GM21515 (cell line): ENCODE data around the gene ART1.
"Not testable (repeated sequence)": the region's sequence is repeated elsewhere in the genome, so short reads cannot be mapped to it uniquely, and the experiment has no call there.

Experiments
- ATAC-seq: cut with Tn5 transposase; IDR thresholded peaks from one replicate; pipeline ENCODE4 v1.9.1; 2021; ENCODE audit not compliant: unreplicated experiment

ART1 gene

GRCh38 chr11:3631331-3631730 lies 13.6 kb upstream of the ART1 start:
- no peak for ATAC-seq

- no peak for ATAC-seq
Measured at GRCh38 chr11:3632070-3632660, 12.8 kb upstream of the ART1 start.

GRCh38 chr11:3635641-3636375 lies 9.1 kb upstream of the ART1 start:
- no peak for ATAC-seq

GRCh38 chr11:3637201-3637600 lies 7.7 kb upstream of the ART1 start:
- no peak for ATAC-seq

GRCh38 chr11:3638513-3638912 lies 6.4 kb upstream of the ART1 start:
- ATAC-seq = no peak

GRCh38 chr11:3639841-3640240 lies 5.1 kb upstream of the ART1 start:
- no peak for ATAC-seq

- no peak for ATAC-seq
Measured at GRCh38 chr11:3641191-3641590, 3.7 kb upstream of the ART1 start.

- no peak for ATAC-seq
Measured at GRCh38 chr11:3641701-3642070, 3.2 kb upstream of the ART1 start, which contains the start of gene ART5. TSS of gene ART5 (minus strand) at chr11:3641992. CDS start at chr11:3641862, 130 bp downstream.

GRCh38 chr11:3642071-3642951 lies 2.6 kb upstream of the ART1 start:
- ATAC-seq = no peak

- ATAC-seq = not testable (repeated sequence)
Measured at GRCh38 chr11:3643102-3643546, 1.8 kb upstream of the ART1 start.

- no peak for ATAC-seq
Measured at GRCh38 chr11:3645552-3645951, 624 bp downstream of the ART1 start.

GRCh38 chr11:3648843-3649242 lies 3.9 kb downstream of the ART1 start:
- ATAC-seq = not testable (repeated sequence)

- not testable (repeated sequence) for ATAC-seq
Measured at GRCh38 chr11:3649374-3649773, 4.4 kb downstream of the ART1 start.

- ATAC-seq = not testable (repeated sequence)
Measured at GRCh38 chr11:3652514-3652913, 7.6 kb downstream of the ART1 start.

- no peak for ATAC-seq
Measured at GRCh38 chr11:3655547-3655946, 10.6 kb downstream of the ART1 start.

GRCh38 chr11:3657331-3657730 lies 12.4 kb downstream of the ART1 start:
- not testable (repeated sequence) for ATAC-seq

GRCh38 chr11:3658252-3658651 lies 13.3 kb downstream of the ART1 start:
- ATAC-seq = no peak

- ATAC-seq = no peak
Measured at GRCh38 chr11:3659595-3660515, 14.9 kb downstream of the ART1 start.

GRCh38 chr11:3660960-3661359 lies 16.0 kb downstream of the ART1 start:
- no peak for ATAC-seq

- no peak for ATAC-seq
Measured at GRCh38 chr11:3662856-3663255, 17.9 kb downstream of the ART1 start.
